ENCODE data around the gene KDM3B. TPM values are rescaled to one million over a fixed set of nuclear protein-coding genes. Genes with fewer than 3 reads are reported as not detected.

Gene KDM3B
- total and polyA plus RNA-seq, 12 donors: 11.9 to 57.3 (median 46.7) TPM

GRCh38 chr5:138351056-138351455 lies 1.4 kb upstream of the KDM3B start:
- Histone ChIP-seq H3K4me1 (peaks cover 8 to 58% (median 41%) of the 10 kb centered on the region in 9 donors), H3K4me3 (no peak overlapping the region), H3K27ac (peak overlapping the region in 6 of 10 donors; percentile 7 to 99 (median 54)), H3K9me3 (peaks cover 0 to 7% (median 5%) of the 10 kb centered on the region in 11 donors), H3K36me3 (peaks cover 0 to 36% (median 26%) of the 10 kb centered on the region in 9 donors), H3K27me3 (no peaks in the 10 kb centered on the region)
- intact Hi-C loops (cut with DNase I): loop anchor here in 2 of 10 donors (5.0 to 10.0 kb wide), 2 partner anchors 126 to 141 kb away; no protein-coding TSS in a partner anchor
- no peak for DNase-seq
- no peak for TF ChIP-seq CTCF (IDR thresholded peaks at IDR 0.05)
- 91 to 92% methylated on average over 1 of the region's 1 CpG for WGBS, 2 donors
- no peak for ATAC-seq

GRCh38 chr5:138351517-138351916 lies 968 bp upstream of the KDM3B start:
- H3K9me3 ChIP-seq: peaks cover 0 to 7% (median 5%) of the 10 kb centered on the region in 11 donors
- no peak for TF ChIP-seq CTCF (IDR thresholded peaks at IDR 0.05)
- intact Hi-C loops (cut with DNase I): loop anchor here in 2 of 10 donors (5.0 to 10.0 kb wide), 2 partner anchors 127 to 141 kb away; no protein-coding TSS in a partner anchor
- H3K27ac ChIP-seq: peak overlapping the region in 3 of 10 donors; percentile 7 to 99 (median 98)
- H3K4me1 ChIP-seq: peaks cover 8 to 63% (median 45%) of the 10 kb centered on the region in 9 donors
- ATAC-seq (no peak), DNase-seq (no peak)
- no peaks in the 10 kb centered on the region for H3K27me3 ChIP-seq
- peaks cover 0 to 32% (median 22%) of the 10 kb centered on the region in 9 donors for H3K36me3 ChIP-seq
- no peak overlapping the region for H3K4me3 ChIP-seq

- Histone ChIP-seq H3K27ac (peak overlapping the region; percentile 86 to 99 (median 97)), H3K36me3 (peaks cover 0 to 17% (median 9%) of the 10 kb centered on the region in 9 donors), H3K9me3 (peaks cover 0 to 7% (median 5%) of the 10 kb centered on the region in 11 donors), H3K4me3 (peak overlapping the region; percentile 73 to 99 (median 94)), H3K27me3 (no peaks in the 10 kb centered on the region), H3K4me1 (peaks cover 8 to 73% (median 51%) of the 10 kb centered on the region in 9 donors)
- DNase-seq (peak; percentile 62 to 66), ATAC-seq (peak; percentile 63 to 76 (median 67))
- TF ChIP-seq CTCF (IDR thresholded peaks at IDR 0.05): peak in 7 of 9 donors; percentile 32 to 63 (median 51)
- intact Hi-C loops (cut with DNase I): loop anchor here in 2 of 10 donors (5.0 to 10.0 kb wide), 2 partner anchors 128 to 139 kb away; no protein-coding TSS in a partner anchor
- 0% methylated on average over 58 to 78 of the region's 88 CpGs for WGBS, 2 donors
These were observed 456 bp downstream of the KDM3B start for GRCh38 chr5:138352722-138353559.

GRCh38 chr5:138353560-138354080 lies 1.1 kb downstream of the KDM3B start:
- intact Hi-C loops (cut with DNase I): loop anchor here in 2 of 10 donors (5.0 to 10.0 kb wide), 2 partner anchors 129 to 139 kb away; no protein-coding TSS in a partner anchor
- TF ChIP-seq CTCF (IDR thresholded peaks at IDR 0.05): no peak
- peak overlapping the region; percentile 86 to 99 (median 97) for H3K27ac ChIP-seq
- no peaks in the 10 kb centered on the region for H3K27me3 ChIP-seq
- H3K4me3 ChIP-seq: peak overlapping the region; percentile 73 to 99 (median 94)
- DNase-seq (no peak), ATAC-seq (peak in 1 of 8 donors; percentile 2)
- H3K36me3 ChIP-seq: peaks cover 0 to 11% (median 3%) of the 10 kb centered on the region in 9 donors
- peaks cover 8 to 73% (median 48%) of the 10 kb centered on the region in 9 donors for H3K4me1 ChIP-seq
- H3K9me3 ChIP-seq: peaks cover 0 to 7% (median 5%) of the 10 kb centered on the region in 11 donors
- 0 to 1% methylated on average over 11 of the region's 11 CpGs for WGBS, 2 donors

Measured in heart right ventricle (tissue), 16 donors.